SKM-1 (cell line): ENCODE measurements around the gene CHD6.
A peak's percentile ranks its signal among the peaks of the same experiment; 100 is the strongest.

Experiments used
- DNase-seq: peaks from one replicate; lab custom pipeline; 2025; ENCODE audit not compliant: unreplicated experiment; lab: John Stamatoyannopoulos, UW

CHD6 gene, protein sequence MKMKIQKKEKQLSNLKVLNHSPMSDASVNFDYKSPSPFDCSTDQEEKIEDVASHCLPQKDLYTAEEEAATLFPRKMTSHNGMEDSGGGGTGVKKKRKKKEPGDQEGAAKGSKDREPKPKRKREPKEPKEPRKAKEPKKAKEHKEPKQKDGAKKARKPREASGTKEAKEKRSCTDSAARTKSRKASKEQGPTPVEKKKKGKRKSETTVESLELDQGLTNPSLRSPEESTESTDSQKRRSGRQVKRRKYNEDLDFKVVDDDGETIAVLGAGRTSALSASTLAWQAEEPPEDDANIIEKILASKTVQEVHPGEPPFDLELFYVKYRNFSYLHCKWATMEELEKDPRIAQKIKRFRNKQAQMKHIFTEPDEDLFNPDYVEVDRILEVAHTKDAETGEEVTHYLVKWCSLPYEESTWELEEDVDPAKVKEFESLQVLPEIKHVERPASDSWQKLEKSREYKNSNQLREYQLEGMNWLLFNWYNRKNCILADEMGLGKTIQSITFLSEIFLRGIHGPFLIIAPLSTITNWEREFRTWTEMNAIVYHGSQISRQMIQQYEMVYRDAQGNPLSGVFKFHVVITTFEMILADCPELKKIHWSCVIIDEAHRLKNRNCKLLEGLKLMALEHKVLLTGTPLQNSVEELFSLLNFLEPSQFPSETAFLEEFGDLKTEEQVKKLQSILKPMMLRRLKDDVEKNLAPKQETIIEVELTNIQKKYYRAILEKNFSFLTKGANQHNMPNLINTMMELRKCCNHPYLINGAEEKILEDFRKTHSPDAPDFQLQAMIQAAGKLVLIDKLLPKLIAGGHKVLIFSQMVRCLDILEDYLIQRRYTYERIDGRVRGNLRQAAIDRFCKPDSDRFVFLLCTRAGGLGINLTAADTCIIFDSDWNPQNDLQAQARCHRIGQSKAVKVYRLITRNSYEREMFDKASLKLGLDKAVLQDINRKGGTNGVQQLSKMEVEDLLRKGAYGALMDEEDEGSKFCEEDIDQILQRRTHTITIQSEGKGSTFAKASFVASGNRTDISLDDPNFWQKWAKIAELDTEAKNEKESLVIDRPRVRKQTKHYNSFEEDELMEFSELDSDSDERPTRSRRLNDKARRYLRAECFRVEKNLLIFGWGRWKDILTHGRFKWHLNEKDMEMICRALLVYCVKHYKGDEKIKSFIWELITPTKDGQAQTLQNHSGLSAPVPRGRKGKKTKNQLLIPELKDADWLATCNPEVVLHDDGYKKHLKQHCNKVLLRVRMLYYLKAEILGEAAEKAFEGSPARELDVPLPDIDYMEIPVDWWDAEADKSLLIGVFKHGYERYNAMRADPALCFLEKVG (N-terminal part only)

GRCh38 chr20:41617902-41618806 lies at the start of gene CHD6:
Gene CHD6, minus strand, starts transcription at chr20:41618377. Its CDS starts 67,040 bp downstream, at chr20:41551337.
- peak; percentile 86 for DNase-seq

DNA sequence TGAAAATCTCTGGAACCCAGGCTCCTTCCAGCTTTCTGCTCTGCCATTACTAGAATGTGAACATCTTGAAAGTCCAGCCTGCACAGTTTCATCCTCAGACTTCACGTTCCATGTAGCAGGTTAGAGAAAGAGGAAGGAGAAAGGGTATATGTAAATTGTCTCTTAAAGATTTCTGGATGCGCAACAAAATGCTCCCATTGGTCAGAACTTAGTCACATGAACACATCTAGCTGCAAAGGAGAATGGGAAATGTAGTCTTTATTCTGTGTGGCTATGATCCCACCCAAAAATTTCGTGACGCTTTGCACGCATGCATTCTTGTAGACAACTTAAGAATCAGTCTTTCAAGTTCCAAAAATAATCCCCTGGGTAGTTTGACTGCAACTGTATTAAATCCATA lies 46.4 kb upstream of the CHD6 start:
- no peak for DNase-seq

DNA sequence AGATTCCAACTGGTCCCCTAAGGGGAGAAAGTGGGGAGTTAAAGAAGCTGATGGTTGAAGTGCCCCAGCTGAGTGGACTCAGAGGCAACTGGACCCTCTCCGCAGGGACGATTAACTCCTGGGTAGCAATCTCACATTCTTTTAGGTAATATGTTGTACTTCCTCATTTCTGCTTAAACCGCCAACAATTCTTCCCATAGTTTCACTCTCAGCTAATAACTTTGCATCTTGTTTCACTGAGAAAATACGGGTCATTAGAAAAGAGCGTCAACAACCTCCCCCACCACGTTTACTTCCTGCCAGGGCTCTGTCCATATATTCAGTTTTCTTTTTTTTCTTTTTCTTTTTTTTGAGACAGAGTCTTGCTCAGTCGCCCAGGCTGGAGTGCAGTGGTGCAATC lies 39.5 kb upstream of the CHD6 start:
- no peak for DNase-seq

DNA sequence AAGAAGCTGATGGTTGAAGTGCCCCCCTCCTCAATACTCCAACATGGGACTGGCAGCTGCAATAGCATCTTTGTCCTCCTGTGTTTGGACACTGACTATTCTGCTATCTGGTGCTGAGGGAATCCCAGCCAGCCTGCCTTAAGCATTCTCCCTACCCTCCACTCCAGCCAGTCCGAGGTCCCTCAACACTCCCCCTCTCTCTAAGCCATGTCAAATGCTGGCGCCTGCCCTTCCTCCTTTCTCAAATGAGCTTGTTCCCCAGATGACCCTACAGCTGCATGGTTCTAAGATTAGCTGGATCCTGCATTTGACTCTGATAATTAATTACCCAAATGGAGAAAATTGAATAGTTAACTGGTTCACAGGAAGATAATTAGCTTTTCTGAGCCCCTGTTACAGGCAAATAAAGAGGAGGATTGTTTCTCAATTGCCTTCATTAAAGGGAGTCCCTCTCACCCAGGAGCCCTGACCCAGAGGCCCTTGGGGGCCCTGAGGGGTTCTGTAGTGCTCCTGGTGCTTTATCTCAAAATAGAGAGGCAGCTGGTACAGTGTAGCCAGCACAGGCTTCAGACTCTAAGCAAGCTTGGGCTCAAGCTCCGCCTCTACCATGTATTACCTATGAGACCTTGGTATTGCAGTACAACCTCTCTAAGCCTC lies 37.9 kb upstream of the CHD6 start:
- DNase-seq, result no peak

DNA sequence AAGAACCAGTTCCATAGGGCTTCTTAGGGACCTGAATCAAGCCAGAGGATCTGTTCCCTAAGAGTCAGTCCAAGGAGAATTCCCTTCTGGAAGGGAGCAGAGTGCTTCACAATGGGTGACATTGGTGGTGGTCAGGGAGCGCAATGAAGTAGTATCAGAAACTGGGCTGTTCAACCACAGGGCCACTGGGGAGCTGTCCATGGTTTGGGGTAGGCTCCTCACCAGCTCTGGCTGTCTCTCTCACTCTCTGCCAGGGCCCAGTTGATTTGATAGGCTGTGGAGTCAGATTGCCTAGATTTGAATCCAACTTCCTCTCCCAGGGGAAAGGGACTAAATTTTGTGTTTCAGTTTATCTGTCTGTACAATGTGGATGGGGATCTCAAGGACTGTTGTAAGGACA lies 36.7 kb upstream of the CHD6 start:
- no peak for DNase-seq

DNA sequence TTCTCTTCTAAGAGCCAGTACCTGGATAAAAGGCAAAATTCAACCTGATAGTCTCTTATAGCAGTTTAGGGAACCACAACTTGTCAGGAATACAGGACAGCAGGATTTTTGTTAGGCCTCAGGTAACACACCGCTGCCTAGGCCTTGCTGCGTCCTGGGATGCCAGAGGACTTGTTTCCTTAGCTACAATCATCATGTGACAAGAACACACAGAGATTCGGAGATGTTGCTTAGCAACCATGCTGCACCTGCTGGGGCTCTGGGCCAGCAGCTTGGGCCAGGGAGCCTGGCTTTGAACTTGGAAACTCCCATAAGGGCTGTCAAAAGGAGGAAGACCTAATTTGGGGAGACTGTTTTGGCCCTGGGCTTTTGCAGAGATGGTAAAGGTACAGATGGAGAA lies 36.1 kb upstream of the CHD6 start:
- no peak for DNase-seq

DNA sequence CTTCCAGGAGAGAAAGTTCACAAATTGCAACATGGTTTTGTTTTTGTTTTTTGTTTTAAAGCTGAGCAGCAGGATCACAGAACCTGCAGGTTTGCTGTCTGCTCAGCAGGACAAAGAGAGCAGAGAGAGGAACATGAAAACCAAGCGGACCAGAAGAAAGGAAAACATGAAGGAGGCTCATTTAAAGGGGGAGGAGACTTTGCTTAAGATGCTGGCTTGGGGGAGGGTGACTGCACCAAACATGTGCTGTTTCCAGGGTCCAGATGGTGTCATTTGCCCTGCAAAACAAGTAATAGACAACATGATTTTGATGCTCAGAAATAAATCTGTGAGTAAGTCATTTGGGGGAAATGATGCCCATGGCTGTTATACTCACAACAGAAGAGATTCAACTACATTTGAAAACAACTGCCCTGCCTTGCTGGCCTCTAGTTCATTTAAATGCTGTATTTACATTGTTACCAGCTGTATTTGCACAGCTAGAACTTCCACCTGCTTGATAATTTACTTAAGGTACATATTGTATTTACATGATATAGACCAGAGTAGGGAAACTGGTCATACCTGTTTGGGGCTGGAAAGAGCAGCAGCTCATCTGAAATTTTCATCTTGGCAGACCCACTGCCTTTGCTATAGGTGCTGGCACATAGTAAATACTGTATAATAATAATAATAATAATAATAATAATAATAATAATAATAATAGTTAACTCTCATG lies 32.2 kb upstream of the CHD6 start:
- no peak for DNase-seq

GRCh38 chr20:41649489-41649888 lies 31.3 kb upstream of the CHD6 start:
- DNase-seq, result no peak

DNA sequence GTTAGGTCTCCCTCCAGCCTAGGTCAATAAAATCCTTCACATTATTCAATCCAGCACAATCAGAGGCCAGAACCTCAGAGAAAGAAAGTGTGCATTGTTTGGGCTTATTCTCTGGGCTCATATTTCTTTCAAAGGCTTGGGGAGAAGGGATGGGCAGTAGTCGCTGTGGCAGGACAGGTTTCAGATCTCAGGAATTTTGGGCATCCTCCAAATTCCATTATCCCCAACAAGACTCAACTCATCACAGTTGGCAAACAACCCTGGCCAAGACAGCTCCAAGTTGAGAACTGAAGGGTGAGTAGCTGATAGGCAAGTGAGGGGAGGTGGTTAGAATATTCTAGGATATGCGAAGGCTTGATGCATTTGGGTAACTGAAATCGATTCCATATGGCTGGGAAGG lies 27.2 kb upstream of the CHD6 start:
- no peak for DNase-seq

- DNase-seq, result no peak
Observed at GRCh38 chr20:41643504-41643938, 25.3 kb upstream of the CHD6 start.

DNA sequence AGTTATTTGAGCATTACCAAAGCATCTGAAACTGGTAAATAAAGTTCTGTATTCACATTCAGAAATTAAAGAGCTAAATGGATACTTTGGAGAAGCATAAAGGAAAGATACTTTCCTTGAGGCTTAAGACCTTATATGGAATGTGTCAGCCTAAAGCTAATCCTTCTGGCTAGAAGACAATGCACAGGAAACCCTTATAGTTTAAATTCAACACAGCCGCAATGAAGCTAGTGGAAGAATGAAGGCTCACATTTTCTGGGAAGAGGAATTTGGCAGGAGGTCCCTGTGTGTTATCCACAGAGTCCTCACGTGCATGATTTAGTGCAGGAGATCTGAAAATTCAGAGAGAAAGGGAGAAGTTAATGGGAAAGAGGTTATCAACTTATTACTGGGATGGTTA lies 21.5 kb upstream of the CHD6 start:
- no peak for DNase-seq

DNA sequence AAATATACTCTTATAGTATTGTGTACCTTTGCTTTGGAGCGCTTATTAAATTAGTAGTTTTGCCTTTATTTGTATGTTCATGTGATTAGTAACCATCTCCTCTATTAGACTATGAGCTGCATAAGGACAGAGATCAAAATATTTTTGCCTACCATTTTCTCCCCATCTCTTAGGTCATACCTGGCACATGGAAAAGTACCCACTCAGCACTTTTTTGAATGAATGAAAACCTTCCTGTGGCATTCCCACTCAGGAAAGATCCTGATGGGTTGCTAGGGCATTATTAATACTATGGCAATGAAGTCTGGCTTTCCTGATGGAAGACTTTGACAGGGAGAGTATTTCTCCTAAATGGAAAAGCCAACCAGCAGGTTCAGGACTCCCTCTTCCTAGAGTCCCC lies 20.3 kb upstream of the CHD6 start:
- no peak for DNase-seq

DNA sequence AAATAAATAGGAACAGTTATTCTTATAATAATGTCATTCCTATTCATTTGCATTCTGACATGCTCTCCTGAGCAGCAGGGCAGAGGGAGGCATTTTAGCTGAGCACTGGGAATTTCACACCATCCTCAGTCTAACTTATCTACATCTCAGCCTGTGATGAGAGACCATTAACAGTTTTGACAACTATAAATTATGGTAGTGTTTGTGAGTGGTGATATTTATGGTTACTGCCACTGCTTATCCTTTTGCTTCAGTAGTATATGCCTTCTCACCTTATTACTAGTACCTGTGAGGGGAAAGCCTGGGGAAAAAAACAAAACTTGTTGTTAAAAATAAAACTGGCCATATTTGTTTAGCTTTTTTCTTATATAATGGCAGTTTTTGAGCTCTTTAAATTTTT lies 17.0 kb upstream of the CHD6 start:
- DNase-seq, result no peak

GRCh38 chr20:41632896-41633295 lies 14.7 kb upstream of the CHD6 start:
- DNase-seq, result no peak

GRCh38 chr20:41631826-41632225 lies 13.6 kb upstream of the CHD6 start:
- DNase-seq, result no peak

GRCh38 chr20:41630846-41631245 lies 12.7 kb upstream of the CHD6 start:
- DNase-seq, result no peak

DNA sequence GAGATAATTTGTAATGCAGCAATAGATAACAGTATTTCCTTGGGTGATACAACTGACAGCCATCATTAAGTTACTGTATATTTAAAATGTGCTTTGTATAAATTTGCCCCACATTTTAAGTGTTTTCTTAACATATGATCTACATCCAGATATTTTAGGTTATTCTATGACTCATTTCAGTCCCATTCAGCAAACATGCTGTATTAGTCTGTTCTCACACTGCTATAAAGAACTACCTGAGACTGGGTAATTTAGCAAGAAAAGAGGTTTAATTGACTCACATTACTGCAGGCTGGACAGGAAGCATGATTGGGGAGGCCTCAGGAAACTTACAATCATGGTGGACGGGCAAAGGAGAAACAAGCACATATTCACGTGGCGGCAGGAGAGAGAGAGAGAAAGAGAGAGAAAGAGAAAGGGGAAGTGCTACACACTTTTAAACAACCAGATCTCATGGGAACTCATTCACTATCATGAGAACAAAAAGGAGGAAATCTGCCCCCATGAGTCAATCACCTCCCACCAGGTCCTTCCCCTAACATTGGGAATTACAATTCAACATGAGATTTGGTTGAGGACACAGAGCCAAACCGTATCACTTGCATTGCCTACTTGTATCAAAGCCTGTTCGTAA lies 9.6 kb upstream of the CHD6 start:
- DNase-seq, result no peak

- DNase-seq, result no peak
Observed at GRCh38 chr20:41627001-41627495, 8.9 kb upstream of the CHD6 start.
